ENCODE measurements around the gene RAPGEF6.

The RAPGEF6 gene

DNA sequence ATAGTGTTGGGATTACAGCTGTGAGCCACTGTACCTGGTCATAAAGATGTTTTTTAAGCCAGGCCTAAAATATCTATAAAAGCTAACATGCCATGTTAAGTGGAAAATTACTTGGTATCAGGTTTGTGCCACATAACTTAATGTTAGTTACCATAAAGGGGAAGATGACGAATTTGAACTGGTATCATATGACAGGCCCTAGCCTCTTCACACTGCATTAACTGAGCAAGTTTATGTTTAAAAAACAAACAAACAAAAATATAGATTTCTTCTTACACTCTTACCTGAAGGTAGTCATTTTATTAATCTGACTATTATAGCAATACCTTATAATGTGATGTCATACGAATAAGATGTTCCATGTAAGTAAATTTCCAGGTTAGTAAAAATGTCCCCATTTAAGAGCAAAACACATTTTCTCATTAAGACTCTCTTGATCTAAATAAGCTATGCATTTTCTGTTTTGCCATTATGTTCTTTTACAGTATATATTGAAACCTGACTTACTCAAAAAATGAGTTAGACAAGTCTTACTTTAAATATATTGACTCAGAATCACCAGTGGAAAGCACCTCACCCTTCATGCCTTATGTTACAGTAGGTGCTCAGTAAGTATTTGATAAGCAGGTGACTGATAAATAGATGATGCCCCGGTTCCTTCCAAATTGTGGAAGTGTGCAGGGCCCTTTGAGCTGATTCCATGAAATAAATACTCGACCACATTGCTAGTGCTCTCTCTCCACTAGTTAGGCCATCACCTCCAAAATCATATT, 245.7 kb downstream of the RAPGEF6 start:
- Histone ChIP-seq H2AFZ (ENCODE audit: insufficient read depth, low read length, poor library complexity) (no peak overlapping the region), H2AK5ac (ENCODE audit: low read length) (no peak overlapping the region), H3K23ac (ENCODE audit: low read length) (no peak overlapping the region), H2BK5ac (ENCODE audit: low read depth, low read length, poor library complexity) (no peak overlapping the region), H3K79me1 (ENCODE audit: low read length) (no peaks in the 10 kb centered on the region), H3K36me3 (ENCODE audit: control insufficient read depth in 1 of 2, insufficient read depth in 2 of 2, low read length in 2 of 2) (peaks cover 8 to 11% of the 10 kb centered on the region in 2 experiments), H2BK120ac (ENCODE audit: insufficient read depth, low read length, poor library complexity) (no peak overlapping the region), H3K18ac (ENCODE audit: low read length) (no peak overlapping the region), H3K79me2 (ENCODE audit: control insufficient read depth, insufficient read depth, low read length, poor library complexity) (no peaks in the 10 kb centered on the region), H3K14ac (ENCODE audit: low read length) (no peak overlapping the region), H2BK12ac (ENCODE audit: low read length) (no peak overlapping the region), H3K9ac (ENCODE audit: low read length) (no peak overlapping the region), H3K4me1 (ENCODE audit: control insufficient read depth in 1 of 2, insufficient read depth in 2 of 2, low read length in 2 of 2) (no peaks in the 10 kb centered on the region), H3K27me3 (ENCODE audit: insufficient read depth, low read length) (no peaks in the 10 kb centered on the region), H3K4me3 (ENCODE audit: low read depth, low read length) (no peak overlapping the region), H3K4me2 (ENCODE audit: low read length) (no peak overlapping the region), H4K8ac (ENCODE audit: low read depth, low read length) (no peak overlapping the region), H3K9me3 (ENCODE audit: insufficient read depth, low read depth, low read length) (no peaks in the 10 kb centered on the region), H4K12ac (ENCODE audit: low read depth, low read length) (no peak overlapping the region), H4K91ac (ENCODE audit: low read depth, low read length) (no peak overlapping the region), H3K27ac (ENCODE audit: low read depth, low read length) (no peak overlapping the region), H3K4ac (ENCODE audit: low read depth, low read length) (no peak overlapping the region)
- DNase-seq: no peak
- WGBS (ENCODE audit: extremely low coverage, insufficient coverage, insufficient read length): no CpG with 5 or more reads among the region's 4 CpGs

DNA sequence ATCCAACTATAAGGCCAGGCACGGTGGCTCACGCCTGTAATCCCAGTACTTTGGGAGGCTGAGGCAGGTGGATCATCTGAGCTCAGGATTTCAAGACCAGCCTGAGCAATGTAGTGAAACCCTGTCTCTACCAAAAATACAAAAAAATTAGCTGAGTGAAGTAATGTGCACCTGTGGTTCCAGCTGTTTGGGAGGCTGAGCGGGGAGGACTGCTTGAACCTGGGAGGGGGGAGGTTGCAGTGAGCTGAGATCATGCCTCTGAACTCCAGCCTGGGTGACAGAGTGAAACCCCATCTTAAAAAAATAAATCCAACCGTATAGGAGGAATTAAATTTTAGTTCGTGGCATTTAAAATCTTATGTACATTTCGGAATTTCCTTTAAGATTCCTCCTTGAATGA, 247.8 kb downstream of the RAPGEF6 start:
- no peak overlapping the region for H4K12ac ChIP-seq (ENCODE audit: low read depth, low read length)
- no peaks in the 10 kb centered on the region for H3K79me2 ChIP-seq (ENCODE audit: control insufficient read depth, insufficient read depth, low read length, poor library complexity)
- H2AK5ac ChIP-seq (ENCODE audit: low read length): no peak overlapping the region
- no peak overlapping the region for H2BK120ac ChIP-seq (ENCODE audit: insufficient read depth, low read length, poor library complexity)
- no peak overlapping the region for H4K91ac ChIP-seq (ENCODE audit: low read depth, low read length)
- H2BK12ac ChIP-seq (ENCODE audit: low read length): no peak overlapping the region
- H2BK5ac ChIP-seq (ENCODE audit: low read depth, low read length, poor library complexity): no peak overlapping the region
- H3K4me1 ChIP-seq (ENCODE audit: control insufficient read depth in 1 of 2, insufficient read depth in 2 of 2, low read length in 2 of 2): peaks cover 0 to 1% of the 10 kb centered on the region in 2 experiments
- peaks cover 7 to 11% of the 10 kb centered on the region in 2 experiments for H3K36me3 ChIP-seq (ENCODE audit: control insufficient read depth in 1 of 2, insufficient read depth in 2 of 2, low read length in 2 of 2)
- DNase-seq: no peak
- no peak overlapping the region for H2AFZ ChIP-seq (ENCODE audit: insufficient read depth, low read length, poor library complexity)
- H3K4me2 ChIP-seq (ENCODE audit: low read length): no peak overlapping the region
- H3K9ac ChIP-seq (ENCODE audit: low read length): no peak overlapping the region
- no peak overlapping the region for H3K4me3 ChIP-seq (ENCODE audit: low read depth, low read length)
- no peaks in the 10 kb centered on the region for H3K9me3 ChIP-seq (ENCODE audit: insufficient read depth, low read depth, low read length)
- no CpG with 5 or more reads among the region's 6 CpGs for WGBS (ENCODE audit: extremely low coverage, insufficient coverage, insufficient read length)
- H3K18ac ChIP-seq (ENCODE audit: low read length): no peak overlapping the region
- H3K4ac ChIP-seq (ENCODE audit: low read depth, low read length): no peak overlapping the region
- no peaks in the 10 kb centered on the region for H3K27me3 ChIP-seq (ENCODE audit: insufficient read depth, low read length)
- H3K79me1 ChIP-seq (ENCODE audit: low read length): no peaks in the 10 kb centered on the region
- H3K14ac ChIP-seq (ENCODE audit: low read length): no peak overlapping the region
- H3K23ac ChIP-seq (ENCODE audit: low read length): no peak overlapping the region
- H4K8ac ChIP-seq (ENCODE audit: low read depth, low read length): no peak overlapping the region
- H3K27ac ChIP-seq (ENCODE audit: low read depth, low read length): no peak overlapping the region

- no peak overlapping the region for H3K23ac ChIP-seq (ENCODE audit: low read length)
- no peak overlapping the region for H2AK5ac ChIP-seq (ENCODE audit: low read length)
- H4K12ac ChIP-seq (ENCODE audit: low read depth, low read length): no peak overlapping the region
- peaks cover 7 to 11% of the 10 kb centered on the region in 2 experiments for H3K36me3 ChIP-seq (ENCODE audit: control insufficient read depth in 1 of 2, insufficient read depth in 2 of 2, low read length in 2 of 2)
- H3K27me3 ChIP-seq (ENCODE audit: insufficient read depth, low read length): no peaks in the 10 kb centered on the region
- H3K27ac ChIP-seq (ENCODE audit: low read depth, low read length): no peak overlapping the region
- H3K14ac ChIP-seq (ENCODE audit: low read length): no peak overlapping the region
- H3K79me2 ChIP-seq (ENCODE audit: control insufficient read depth, insufficient read depth, low read length, poor library complexity): no peaks in the 10 kb centered on the region
- no peak overlapping the region for H2AFZ ChIP-seq (ENCODE audit: insufficient read depth, low read length, poor library complexity)
- peaks cover 0 to 3% of the 10 kb centered on the region in 2 experiments for H3K4me1 ChIP-seq (ENCODE audit: control insufficient read depth in 1 of 2, insufficient read depth in 2 of 2, low read length in 2 of 2)
- H4K91ac ChIP-seq (ENCODE audit: low read depth, low read length): no peak overlapping the region
- no peak overlapping the region for H3K4me3 ChIP-seq (ENCODE audit: low read depth, low read length)
- H3K79me1 ChIP-seq (ENCODE audit: low read length): no peaks in the 10 kb centered on the region
- no peak overlapping the region for H2BK120ac ChIP-seq (ENCODE audit: insufficient read depth, low read length, poor library complexity)
- H3K4me2 ChIP-seq (ENCODE audit: low read length): no peak overlapping the region
- H3K9me3 ChIP-seq (ENCODE audit: insufficient read depth, low read depth, low read length): no peaks in the 10 kb centered on the region
- H3K9ac ChIP-seq (ENCODE audit: low read length): no peak overlapping the region
- H2BK12ac ChIP-seq (ENCODE audit: low read length): no peak overlapping the region
- no peak overlapping the region for H3K4ac ChIP-seq (ENCODE audit: low read depth, low read length)
- DNase-seq: no peak
- no peak overlapping the region for H3K18ac ChIP-seq (ENCODE audit: low read length)
- no peak overlapping the region for H2BK5ac ChIP-seq (ENCODE audit: low read depth, low read length, poor library complexity)
- H4K8ac ChIP-seq (ENCODE audit: low read depth, low read length): no peak overlapping the region
- WGBS (ENCODE audit: extremely low coverage, insufficient coverage, insufficient read length): no CpG with 5 or more reads among the region's 4 CpGs
Observed at GRCh38 chr5:131386779-131387178, 248.2 kb downstream of the RAPGEF6 start.

GRCh38 chr5:131386124-131386523, 248.9 kb downstream of the RAPGEF6 start:
- Histone ChIP-seq H3K36me3 (ENCODE audit: control insufficient read depth in 1 of 2, insufficient read depth in 2 of 2, low read length in 2 of 2) (peaks cover 7 to 9% of the 10 kb centered on the region in 2 experiments), H4K8ac (ENCODE audit: low read depth, low read length) (no peak overlapping the region), H3K18ac (ENCODE audit: low read length) (no peak overlapping the region), H3K14ac (ENCODE audit: low read length) (no peak overlapping the region), H3K4me3 (ENCODE audit: low read depth, low read length) (no peak overlapping the region), H3K79me1 (ENCODE audit: low read length) (no peaks in the 10 kb centered on the region), H2BK12ac (ENCODE audit: low read length) (no peak overlapping the region), H4K12ac (ENCODE audit: low read depth, low read length) (no peak overlapping the region), H3K9ac (ENCODE audit: low read length) (no peak overlapping the region), H2BK5ac (ENCODE audit: low read depth, low read length, poor library complexity) (no peak overlapping the region), H3K4ac (ENCODE audit: low read depth, low read length) (no peak overlapping the region), H3K23ac (ENCODE audit: low read length) (no peak overlapping the region), H3K9me3 (ENCODE audit: insufficient read depth, low read depth, low read length) (no peaks in the 10 kb centered on the region), H2AFZ (ENCODE audit: insufficient read depth, low read length, poor library complexity) (no peak overlapping the region), H3K27ac (ENCODE audit: low read depth, low read length) (no peak overlapping the region), H3K4me2 (ENCODE audit: low read length) (no peak overlapping the region), H3K4me1 (ENCODE audit: control insufficient read depth in 1 of 2, insufficient read depth in 2 of 2, low read length in 2 of 2) (peaks cover 0 to 3% of the 10 kb centered on the region in 2 experiments), H3K27me3 (ENCODE audit: insufficient read depth, low read length) (no peaks in the 10 kb centered on the region), H2BK120ac (ENCODE audit: insufficient read depth, low read length, poor library complexity) (no peak overlapping the region), H2AK5ac (ENCODE audit: low read length) (no peak overlapping the region), H3K79me2 (ENCODE audit: control insufficient read depth, insufficient read depth, low read length, poor library complexity) (no peaks in the 10 kb centered on the region), H4K91ac (ENCODE audit: low read depth, low read length) (no peak overlapping the region)
- no peak for DNase-seq
- WGBS (ENCODE audit: extremely low coverage, insufficient coverage, insufficient read length): no CpG with 5 or more reads among the region's 3 CpGs
